IPS-20b (cell line): ENCODE data around the gene GLRX.

Experiments used
- H3K27ac ChIP-seq: one replicate; pipeline ENCODE4 v1.5.1; 2013; ENCODE audit warnings: low read length
- H3K27me3 ChIP-seq: 2 replicates; pipeline ENCODE4 v1.6.1; 2013; ENCODE audit warnings: mild to moderate bottlenecking, low read length, inconsistent platforms; ENCODE audit not compliant: insufficient read depth
- H3K36me3 ChIP-seq: 2 replicates; pipeline ENCODE4 v1.6.1; 2013; ENCODE audit warnings: low read depth, mild to moderate bottlenecking, inconsistent platforms, low read length, moderate library complexity; ENCODE audit not compliant: insufficient read depth
- H3K4me1 ChIP-seq: 2 replicates; pipeline ENCODE4 v1.6.1; 2013; ENCODE audit warnings: mild to moderate bottlenecking, control low read depth, inconsistent platforms, low read length, moderate library complexity; ENCODE audit not compliant: insufficient read depth
- H3K4me3 ChIP-seq: 2 replicates; pipeline ENCODE4 v1.5.1; 2013; ENCODE audit warnings: mild to moderate bottlenecking, low read length, inconsistent platforms
- H3K9ac ChIP-seq: 2 replicates; pipeline ENCODE4 v1.6.1; 2013; ENCODE audit warnings: low read depth, mild to moderate bottlenecking, inconsistent platforms, low read length, moderate library complexity
- H3K9me3 ChIP-seq: 2 replicates; pipeline ENCODE4 v1.6.1; 2013; ENCODE audit warnings: mild to moderate bottlenecking, low read depth, low read length, inconsistent platforms; ENCODE audit not compliant: insufficient read depth

Gene GLRX

DNA sequence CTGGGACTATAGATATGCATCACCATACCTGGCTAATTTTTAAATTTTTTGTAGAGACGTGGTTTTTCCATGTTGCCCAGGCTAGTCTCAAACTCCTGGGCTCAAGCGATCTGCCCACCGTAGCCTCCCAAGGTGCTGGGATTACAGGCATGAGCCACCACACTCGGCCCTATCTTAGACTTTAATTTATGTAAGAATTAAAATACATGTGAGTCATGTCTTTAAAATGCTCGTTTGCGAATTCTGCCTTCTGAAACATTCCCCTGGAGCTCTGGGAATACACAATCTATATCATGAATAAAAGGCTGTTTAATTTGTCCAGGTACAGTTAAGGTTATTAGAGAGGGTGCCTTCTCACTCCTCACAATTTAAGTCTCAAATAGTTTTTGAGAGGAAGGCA, 58.6 kb downstream of the GLRX start:
- no peak overlapping the region for H3K4me3 ChIP-seq
- no peak overlapping the region for H3K27ac ChIP-seq
- no peak overlapping the region for H3K9ac ChIP-seq
- H3K9me3 ChIP-seq: no peaks in the 10 kb centered on the region
- H3K27me3 ChIP-seq: no peaks in the 10 kb centered on the region
- H3K4me1 ChIP-seq: no peaks in the 10 kb centered on the region
- no peaks in the 10 kb centered on the region for H3K36me3 ChIP-seq
